ENCODE data around the gene KAT2A.

Gene KAT2A

GRCh38 chr17:42114118-42114517, 7.0 kb downstream of the KAT2A start:
- DNase-seq (ENCODE audit: low spot score) = no peak

DNA sequence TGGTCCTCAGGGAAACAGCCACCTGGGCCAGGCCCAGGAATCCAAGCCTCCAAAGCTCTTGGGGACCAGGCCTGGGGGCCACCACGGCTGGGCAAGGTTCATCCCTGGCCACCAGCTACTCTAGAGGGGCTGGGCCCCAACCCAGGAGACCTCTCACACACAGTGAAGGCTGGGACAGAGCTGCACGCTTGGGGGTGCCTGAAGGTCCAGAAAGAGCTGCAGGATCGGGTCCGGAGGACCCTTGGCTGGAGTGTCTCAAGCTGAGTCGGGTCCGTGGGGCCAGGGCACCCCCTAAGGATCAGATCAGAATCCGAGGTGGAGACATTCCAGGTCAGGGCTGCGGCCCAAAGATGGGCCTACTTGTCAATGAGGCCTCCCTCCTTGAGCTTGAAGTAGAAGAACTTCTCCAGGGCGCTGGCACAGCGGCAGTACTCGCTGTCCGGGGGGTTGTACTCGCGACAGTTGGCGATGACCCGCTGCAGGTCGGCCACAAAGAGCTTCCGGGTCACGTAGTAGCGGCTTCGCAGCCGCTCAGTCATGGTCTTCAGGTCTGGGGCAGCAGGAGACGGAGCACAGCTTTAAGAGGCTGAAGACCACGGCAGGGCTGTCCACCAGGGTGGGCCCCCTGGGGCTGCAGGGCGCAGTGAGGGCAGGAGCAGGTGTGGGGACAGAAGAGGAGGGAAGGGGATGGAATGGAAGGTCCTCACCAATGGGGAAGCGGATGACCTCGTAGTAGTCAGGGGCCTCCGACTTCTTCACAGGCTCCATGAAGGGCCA, 7.7 kb downstream of the KAT2A start:
- DNase-seq (ENCODE audit: low spot score) = no peak

DNA sequence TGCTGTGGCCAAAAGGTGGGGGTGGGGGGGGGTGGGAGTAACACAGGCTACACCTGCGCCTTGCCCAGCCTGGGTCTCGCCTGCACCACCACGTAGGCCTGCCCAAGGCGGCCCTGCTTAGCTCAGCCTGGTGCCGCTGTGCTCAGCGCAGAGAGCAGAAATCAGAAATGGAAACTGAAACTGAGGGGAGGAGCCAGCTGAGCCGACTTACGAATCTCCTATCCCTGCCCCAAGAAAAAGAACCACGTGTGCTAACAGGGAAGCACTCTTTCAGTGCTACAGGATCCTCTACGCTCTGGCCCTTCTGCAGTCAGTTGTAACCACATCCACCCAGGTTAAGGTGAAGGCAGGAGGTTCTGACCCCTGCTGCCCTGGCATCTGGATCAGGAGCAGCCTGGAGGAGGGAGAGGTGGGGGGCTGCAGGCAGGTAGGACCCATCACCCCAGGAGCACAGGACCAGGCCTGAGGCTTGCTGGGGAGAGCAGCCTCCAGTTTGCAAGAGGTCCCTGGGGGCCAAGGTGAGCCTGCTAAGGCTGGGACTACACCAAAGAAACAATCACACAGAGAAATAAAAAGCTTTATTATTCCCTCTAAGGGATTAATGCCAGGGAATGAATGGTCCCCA, 8.5 kb downstream of the KAT2A start, which contains the start of gene DHX58:
TSS of gene DHX58 (minus strand) at position 163 of the 625 bp plus-strand sequence. CDS start 822 bp downstream, outside the sequence.
- peak; percentile 47 for DNase-seq (ENCODE audit: low spot score)

GRCh38 chr17:42111871-42112551, 9.2 kb downstream of the KAT2A start:
- no peak for DNase-seq (ENCODE audit: low spot score)

- DNase-seq (ENCODE audit: low spot score) = no peak
These were observed 9.9 kb downstream of the KAT2A start for GRCh38 chr17:42111265-42111636.

GRCh38 chr17:42110301-42111264, 10.6 kb downstream of the KAT2A start:
- DNase-seq (ENCODE audit: low spot score) = no peak

DNA sequence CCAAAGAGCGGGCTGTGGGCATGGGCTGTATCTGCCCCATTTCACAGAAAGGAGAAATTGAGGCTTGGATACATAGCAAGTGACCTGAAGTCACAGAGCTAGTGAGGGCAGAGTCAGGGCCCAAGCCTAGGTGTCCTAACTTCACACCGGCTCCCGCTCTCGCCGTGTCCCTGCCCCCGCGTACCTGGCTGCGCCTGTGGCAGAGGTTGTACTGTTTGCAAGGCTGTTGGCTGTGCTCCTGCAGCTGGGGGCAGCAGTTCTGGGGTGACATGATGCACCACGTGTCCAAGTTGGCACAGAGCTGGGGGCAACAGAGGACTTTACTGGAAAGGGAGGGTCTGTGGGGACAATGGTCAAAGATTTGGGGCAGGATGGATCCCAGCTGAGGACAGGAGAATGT, 12.1 kb downstream of the KAT2A start:
- DNase-seq (ENCODE audit: low spot score) = no peak

- no peak for DNase-seq (ENCODE audit: low spot score)
These were observed 13.3 kb downstream of the KAT2A start for GRCh38 chr17:42107597-42108576.

DNA sequence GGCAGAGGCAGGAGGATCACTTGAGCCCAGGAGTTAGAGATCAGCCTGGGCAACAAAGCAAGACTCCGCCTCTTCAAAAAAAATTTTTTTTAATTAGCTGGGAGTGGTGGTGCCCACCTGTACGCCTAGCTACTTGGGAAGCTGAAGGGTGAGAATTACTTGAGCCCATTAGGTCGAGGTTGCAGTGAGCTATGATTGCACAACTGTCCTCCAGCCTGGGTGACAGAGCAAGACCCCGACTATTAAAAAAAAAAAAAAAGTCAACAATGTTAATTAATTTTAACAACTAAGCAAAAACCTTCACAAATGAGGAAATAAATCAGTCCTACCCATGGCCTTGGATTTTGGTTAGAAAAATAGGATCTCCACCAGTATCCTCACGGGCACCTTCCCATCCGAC, 14.0 kb downstream of the KAT2A start:
- no peak for DNase-seq (ENCODE audit: low spot score)

DNA sequence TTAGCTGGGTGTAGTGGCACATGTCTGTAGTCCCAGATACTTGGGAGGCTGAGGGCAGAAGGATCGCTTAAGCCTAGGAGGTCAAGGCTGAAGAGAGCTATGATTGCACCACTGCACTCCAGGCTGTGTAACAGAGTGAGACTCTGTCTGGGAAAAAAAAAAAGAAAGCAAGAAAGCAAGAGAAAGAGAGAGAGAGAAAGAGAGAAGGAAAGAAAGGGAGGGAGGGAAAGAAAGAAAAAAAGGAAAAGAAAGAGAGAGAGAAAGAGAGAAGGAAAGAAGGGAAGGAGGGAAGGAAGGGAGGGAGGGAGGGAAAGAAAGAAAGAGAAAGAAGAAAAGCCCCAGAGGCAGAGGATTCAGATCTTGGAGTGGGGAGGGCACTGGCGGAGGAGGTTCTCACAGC, 15.2 kb downstream of the KAT2A start:
- DNase-seq (ENCODE audit: low spot score) = no peak

GRCh38 chr17:42104264-42104663, 16.9 kb downstream of the KAT2A start:
- DNase-seq (ENCODE audit: low spot score) = no peak

DNA sequence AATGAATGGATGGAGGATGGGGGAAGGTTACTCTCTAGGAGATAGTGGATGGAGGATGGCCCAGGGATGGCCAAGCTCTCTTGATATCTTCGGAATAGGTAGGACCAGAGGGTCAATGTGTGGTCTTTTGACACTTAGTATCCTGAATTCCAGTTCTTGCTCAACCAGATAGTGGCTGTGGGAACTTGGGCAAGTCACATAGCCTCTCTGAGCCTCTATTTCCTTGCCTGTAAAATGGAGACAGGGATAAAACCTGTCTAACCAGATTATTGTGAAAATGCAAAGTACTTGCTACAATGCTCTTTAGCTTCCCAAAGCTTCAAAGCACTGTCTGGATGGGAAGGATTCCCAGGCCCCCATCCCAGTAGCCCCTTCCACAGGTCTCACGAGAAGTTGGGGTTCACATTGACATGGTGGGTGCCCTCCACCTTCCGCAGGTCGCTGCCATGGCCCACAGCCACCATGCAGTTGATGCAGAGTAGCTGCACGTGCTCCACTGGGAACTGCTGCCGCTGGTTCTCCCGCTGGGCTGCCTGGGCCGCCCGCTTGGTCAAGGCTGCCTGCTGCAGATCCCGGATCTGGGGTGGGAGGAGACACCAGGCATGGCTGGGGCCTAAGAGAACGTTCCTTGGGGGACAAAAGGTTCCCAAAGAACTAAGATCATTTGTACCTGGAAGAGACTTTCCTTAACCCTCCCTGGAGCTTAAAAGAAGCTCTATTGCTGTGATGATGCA, 17.8 kb downstream of the KAT2A start:
- no peak for DNase-seq (ENCODE audit: low spot score)

GRCh38 chr17:42101513-42102292, 19.5 kb downstream of the KAT2A start:
- peak; percentile 52 for DNase-seq (ENCODE audit: low spot score)

- DNase-seq (ENCODE audit: low spot score) = no peak
These were observed 22.3 kb downstream of the KAT2A start for GRCh38 chr17:42098730-42099399.

- DNase-seq (ENCODE audit: low spot score) = no peak
These were observed 23.2 kb downstream of the KAT2A start, which contains the start of gene ZNF385C for GRCh38 chr17:42097691-42098631. ZNF385C (minus strand) TSS chr17:42098473; CDS start chr17:42063056, 35,417 bp downstream.

GRCh38 chr17:42096360-42097111, 24.6 kb downstream of the KAT2A start:
- DNase-seq (ENCODE audit: low spot score) = no peak
